IMR-90 (cell line): ENCODE results near the gene DPP10. TPM values are rescaled to one million over a fixed set of nuclear protein-coding genes. Genes with fewer than 3 reads are reported as not detected.

Source experiments
- ATAC-seq: fragments of 200-7000 bp; cut with Tn5 transposase; 2 replicates; pipeline ENCODE4 v1.9.1; 2020; ENCODE audit warnings: low read depth, mild to moderate bottlenecking, moderate library complexity
- BruUV-seq: library from RNA; stranded (reverse); fragments of 400-500 nt; replicated peaks from 2 replicates; lab custom pipeline; 2021; lab: Mats Ljungman, UMichigan
- CTCF ChIA-PET: fragments of 300-600 bp; formaldehyde crosslinking; extraction: SDS; loops from one replicate; lab custom pipeline; 2021; ENCODE audit warnings: antibody characterized with exemption; lab: Yijun Ruan, JAX
- POLR2A ChIA-PET: fragments of 300-600 bp; sonication (Branson Sonifier 250); formaldehyde crosslinking; loops from one replicate; lab custom pipeline; 2022; ENCODE audit warnings: antibody characterized with exemption; ENCODE audit not compliant: unreplicated experiment; lab: Charles Lee
- DNase-seq: peaks from one replicate; pipeline ENCODE4 v3.0.0; 2013
- H2AFZ ChIP-seq: replicated peaks from 2 replicates; pipeline ENCODE3; 2013; ENCODE audit warnings: low read length, mild to moderate bottlenecking; ENCODE audit not compliant: poor library complexity
- H2AK5ac ChIP-seq: 2 replicates; pipeline ENCODE4 v1.6.1; 2013; ENCODE audit warnings: low read depth, low read length, inconsistent platforms
- H2AK9ac ChIP-seq: replicated peaks from 2 replicates; pipeline ENCODE3; 2013; ENCODE audit warnings: mild to moderate bottlenecking, low read depth, low read length, moderate library complexity; ENCODE audit not compliant: poor library complexity
- H2BK120ac ChIP-seq: 2 replicates; pipeline ENCODE4 v1.6.1; 2013; ENCODE audit warnings: low read depth, low read length, inconsistent platforms
- H2BK15ac ChIP-seq: 3 replicates; pipeline ENCODE4 v1.6.1; 2013; ENCODE audit warnings: low read depth, low read length, inconsistent platforms
- H2BK20ac ChIP-seq: 2 replicates; pipeline ENCODE4 v1.6.1; 2013; ENCODE audit warnings: low read depth, mild to moderate bottlenecking, inconsistent platforms, low read length, moderate library complexity
- H2BK5ac ChIP-seq: 2 replicates; pipeline ENCODE4 v1.6.1; 2013; ENCODE audit warnings: mild to moderate bottlenecking, low read depth, low read length, inconsistent platforms; ENCODE audit not compliant: poor library complexity, severe bottlenecking
- H3K14ac ChIP-seq: replicated peaks from 2 replicates; pipeline ENCODE4 v1.6.1; 2013; ENCODE audit warnings: low read depth, low read length, inconsistent platforms
- H3K18ac ChIP-seq: 2 replicates; pipeline ENCODE4 v1.6.1; 2013; ENCODE audit warnings: low read depth, low read length, control low read depth
- H3K23ac ChIP-seq: 2 replicates; pipeline ENCODE4 v1.6.1; 2013; ENCODE audit warnings: low read depth, low read length, inconsistent platforms
- H3K27ac ChIP-seq: 2 replicates; pipeline ENCODE4 v1.5.1; 2013; ENCODE audit warnings: mild to moderate bottlenecking, control low read depth, low read length; ENCODE audit not compliant: insufficient read depth
- H3K27me3 ChIP-seq: 2 replicates; pipeline ENCODE4 v1.6.1; 2013; ENCODE audit warnings: low read length; ENCODE audit not compliant: control insufficient read depth, insufficient read depth
- H3K36me3 ChIP-seq: 2 replicates; pipeline ENCODE4 v1.6.1; 2013; ENCODE audit warnings: low read length, mixed read lengths; ENCODE audit not compliant: control insufficient read depth, insufficient read depth
- H3K4ac ChIP-seq: 2 replicates; pipeline ENCODE4 v1.6.1; 2013; ENCODE audit warnings: low read depth, low read length, inconsistent platforms
- H3K4me1 ChIP-seq: 2 replicates; pipeline ENCODE4 v1.6.1; 2013; ENCODE audit warnings: low read length, mixed read lengths; ENCODE audit not compliant: control insufficient read depth, insufficient read depth
- H3K4me2 ChIP-seq: 2 replicates; pipeline ENCODE4 v1.6.1; 2013; ENCODE audit warnings: low read depth, mild to moderate bottlenecking, control low read depth, low read length, moderate library complexity
- H3K4me3 ChIP-seq: 2 replicates; pipeline ENCODE4 v1.5.1; 2013; ENCODE audit warnings: low read depth, mild to moderate bottlenecking, control low read depth, low read length, moderate library complexity; ENCODE audit not compliant: insufficient read depth
- H3K56ac ChIP-seq: 2 replicates; pipeline ENCODE4 v1.6.1; 2013; ENCODE audit warnings: low read length, inconsistent platforms; ENCODE audit not compliant: insufficient read depth; ENCODE audit errors: extremely low read depth
- H3K79me1 ChIP-seq, 2 experiments: 2 replicates each; pipeline ENCODE4 v1.6.1; 2013; ENCODE audit warnings: low read length in 2 of 2, inconsistent platforms in 1 of 2, low read depth in 1 of 2
- H3K9ac ChIP-seq: 2 replicates; pipeline ENCODE4 v1.6.1; 2013; ENCODE audit warnings: low read depth, low read length, control low read depth
- H3K9me1 ChIP-seq: 2 replicates; pipeline ENCODE4 v1.6.1; 2013; ENCODE audit warnings: low read length, inconsistent platforms; ENCODE audit not compliant: insufficient read depth
- H3K9me3 ChIP-seq: 2 replicates; pipeline ENCODE4 v1.6.1; 2013; ENCODE audit warnings: low read length; ENCODE audit not compliant: control insufficient read depth, insufficient read depth
- H4K20me1 ChIP-seq: 2 replicates; pipeline ENCODE4 v1.6.1; 2013; ENCODE audit warnings: low read length, inconsistent platforms; ENCODE audit not compliant: insufficient read depth
- H4K5ac ChIP-seq: 2 replicates; pipeline ENCODE4 v1.6.1; 2013; ENCODE audit warnings: mild to moderate bottlenecking, low read depth, low read length, control low read depth
- H4K8ac ChIP-seq, 2 experiments: 2 replicates each; pipeline ENCODE4 v1.6.1; 2013; ENCODE audit warnings: low read depth in 2 of 2, low read length in 2 of 2, control low read depth in 1 of 2, inconsistent platforms in 1 of 2
- H4K91ac ChIP-seq: 2 replicates; pipeline ENCODE4 v1.6.1; 2013; ENCODE audit warnings: low read depth, low read length, inconsistent platforms; ENCODE audit not compliant: insufficient read depth
- BHLHE40 ChIP-seq: fragments of 150-350 bp; IDR thresholded peaks from 2 replicates; pipeline ENCODE4 v1.6.1; 2016; ENCODE audit warnings: mild to moderate bottlenecking, low read depth, low read length
- CEBPB ChIP-seq: IDR thresholded peaks from 2 replicates; pipeline ENCODE4 v1.6.1; 2012; ENCODE audit warnings: low read depth, low read length, improper control_type of control experiment
- CHD1 ChIP-seq: IDR thresholded peaks from 2 replicates; pipeline ENCODE4 v1.6.1; 2012; ENCODE audit warnings: low read depth, low read length, improper control_type of control experiment
- CTCF ChIP-seq: conservative IDR thresholded peaks from 2 replicates; pipeline ENCODE4 v1.5.1; 2012; ENCODE audit warnings: mild to moderate bottlenecking, low read depth, low read length, improper control_type of control experiment
- ELK1 ChIP-seq: fragments of 150-350 bp; IDR thresholded peaks from 2 replicates; pipeline ENCODE4 v1.6.1; 2016; ENCODE audit warnings: low read depth, mild to moderate bottlenecking, low read length, moderate library complexity, borderline replicate concordance
- FOS ChIP-seq: fragments of 150-350 bp; IDR thresholded peaks from 2 replicates; pipeline ENCODE4 v1.6.1; 2016; ENCODE audit warnings: low read depth, low read length
- MAFK ChIP-seq: IDR thresholded peaks from 2 replicates; pipeline ENCODE4 v1.6.1; 2012; ENCODE audit warnings: low read depth, low read length, improper control_type of control experiment
- MAZ ChIP-seq: IDR thresholded peaks from 2 replicates; pipeline ENCODE4 v1.6.1; 2012; ENCODE audit warnings: low read depth, mild to moderate bottlenecking, low read length, improper control_type of control experiment, moderate library complexity, borderline replicate concordance
- MXI1 ChIP-seq: IDR thresholded peaks from 2 replicates; pipeline ENCODE4 v1.6.1; 2012; ENCODE audit warnings: low read depth, mild to moderate bottlenecking, low read length, moderate library complexity, borderline replicate concordance
- NFE2L2 ChIP-seq: fragments of 150-350 bp; IDR thresholded peaks from 2 replicates; pipeline ENCODE4 v1.6.1; 2016; ENCODE audit warnings: low read depth, mild to moderate bottlenecking, low read length
- POLR2A ChIP-seq: IDR thresholded peaks from 2 replicates; pipeline ENCODE4 v1.6.1; 2012; ENCODE audit warnings: mild to moderate bottlenecking, low read depth, low read length
- RAD21 ChIP-seq: IDR thresholded peaks from 2 replicates; pipeline ENCODE4 v1.6.1; 2012; ENCODE audit warnings: low read length, improper control_type of control experiment
- RCOR1 ChIP-seq: IDR thresholded peaks from 2 replicates; pipeline ENCODE4 v1.6.1; 2012; ENCODE audit warnings: mild to moderate bottlenecking, low read length, improper control_type of control experiment; ENCODE audit not compliant: insufficient replicate concordance
- RFX5 ChIP-seq: IDR thresholded peaks from 2 replicates; pipeline ENCODE4 v1.8.0; 2012; ENCODE audit warnings: low read depth, mild to moderate bottlenecking, low read length, moderate library complexity
- SMC3 ChIP-seq: fragments of 150-350 bp; IDR thresholded peaks from 2 replicates; pipeline ENCODE4 v1.6.1; 2016; ENCODE audit warnings: low read depth, mild to moderate bottlenecking, antibody characterized with exemption, low read length, moderate library complexity
- USF2 ChIP-seq: fragments of 150-350 bp; IDR thresholded peaks from 2 replicates; pipeline ENCODE4 v1.6.1; 2017; ENCODE audit warnings: mild to moderate bottlenecking, antibody characterized with exemption, low read length, low read depth
- WGBS, 2 experiments: methylation state at CpG; one replicate each; pipeline versions ENCODE4 v1.1.5 to v1.1.7; 2013; ENCODE audit warnings: missing lambda C conversion rate in 2 of 2; ENCODE audit not compliant: insufficient read length in 1 of 2; ENCODE audit errors: extremely low coverage in 2 of 2; 5-methylcytosine and 5-hydroxymethylcytosine counted together
- dilution Hi-C: fragments of 300-500 bp; cut with HindIII; formaldehyde crosslinking; loops from one replicate; pipeline ENCODE4 v1.14.3; 2018; ENCODE audit warnings: low sequenced_read_pairs; ENCODE audit not compliant: unreplicated experiment
- in situ Hi-C: fragments of 300-500 bp; cut with MboI; formaldehyde crosslinking; loops from 3 replicates; pipeline ENCODE4 v1.14.3; 2019; ENCODE audit warnings: low sequenced_read_pairs, inconsistent platforms, mixed read lengths
- intact Hi-C: fragments of 100-400 bp; cut with micrococcal nuclease; formaldehyde crosslinking; loops from 2 replicates; pipeline ENCODE4 v1.10.0; 2022
- polyA plus RNA-seq, 3 experiments: library from polyadenylated mRNA; depleted of rRNA; stranded (reverse); fragments of >200 nt; gene quantifications; 2 replicates each; pipeline ENCODE4 v1.2.3, GENCODE V29; 2012; ENCODE audit warnings: low replicate concordance in 1 of 3
- total RNA-seq: library from RNA; depleted of rRNA; stranded (reverse); fragments of >200 nt; gene quantifications from 2 replicates; pipeline ENCODE4 v1.2.3, GENCODE V29; 2012

The DPP10 gene
- total and polyA plus RNA-seq, 2 of the 4 experiments (the other 2 are of a cell fraction): not detected

- no peak for ATAC-seq
- H4K8ac ChIP-seq: no peak overlapping the region
Measured at GRCh38 chr2:115757286-115757685, 1314.8 kb downstream of the DPP10 start.

More at GRCh38 chr2:115757286-115757685, 1314.8 kb downstream of the DPP10 start:
- Histone ChIP-seq H3K18ac (no peak overlapping the region), H4K20me1 (no peaks in the 10 kb centered on the region), H3K27me3 (no peaks in the 10 kb centered on the region), H2BK20ac (no peak overlapping the region), H2AK9ac (no peak overlapping the region), H3K4me2 (no peak overlapping the region), H3K79me1 (no peaks in the 10 kb centered on the region), H3K23ac (no peak overlapping the region), H3K27ac (no peak overlapping the region), H4K5ac (no peak overlapping the region), H3K9ac (no peak overlapping the region), H2BK5ac (no peak overlapping the region), H2AK5ac (no peak overlapping the region), H3K56ac (no peak overlapping the region), H3K4ac (no peak overlapping the region), H3K36me3 (no peaks in the 10 kb centered on the region), H3K4me3 (no peak overlapping the region), H3K9me3 (0 out of 2 replicates have a peak, but pooled peaks cover 2% of the 10 kb centered on the region), H2BK15ac (no peak overlapping the region), H3K4me1 (no peaks in the 10 kb centered on the region), H3K9me1 (no peaks in the 10 kb centered on the region), H2BK120ac (no peak overlapping the region), H4K91ac (no peak overlapping the region), H3K14ac (no peak overlapping the region), H2AFZ (no peak overlapping the region)
- ChIA-PET POLR2A (no interaction called here), CTCF (no interaction called here)
- intact Hi-C loops (no loop called here), in situ Hi-C loops (no loop called here), dilution Hi-C loops (no loop called here)
- DNase-seq: no peak
- no CpG with 5 or more reads among the region's 4 CpGs for WGBS, 2 experiments
- TF ChIP-seq MAFK: no peak
- no peak for TF ChIP-seq NFE2L2
- no peak for TF ChIP-seq FOS
- TF ChIP-seq USF2: no peak
- TF ChIP-seq RAD21: no peak
- no peak for TF ChIP-seq RFX5
- no peak for TF ChIP-seq RCOR1
- TF ChIP-seq CTCF: no peak
- TF ChIP-seq ELK1: no peak
- no peak for TF ChIP-seq POLR2A
- no peak for TF ChIP-seq SMC3
- no peak for TF ChIP-seq MAZ
- no peak for TF ChIP-seq CHD1
- no peak for TF ChIP-seq CEBPB
- TF ChIP-seq BHLHE40: no peak
- no peak for TF ChIP-seq MXI1
- BruUV-seq: no TSS peak
